Measurements from ENCODE around the gene SULT4A1. TPM values are rescaled to one million over a fixed set of nuclear protein-coding genes. Genes with fewer than 3 reads are reported as not detected.
A peak's percentile ranks its signal among the peaks of the same experiment; 100 is the strongest.

SULT4A1 gene
- total RNA-seq, 3 donors from 2014 or later = 0.98 to 2.9 TPM; not detected in 1

DNA sequence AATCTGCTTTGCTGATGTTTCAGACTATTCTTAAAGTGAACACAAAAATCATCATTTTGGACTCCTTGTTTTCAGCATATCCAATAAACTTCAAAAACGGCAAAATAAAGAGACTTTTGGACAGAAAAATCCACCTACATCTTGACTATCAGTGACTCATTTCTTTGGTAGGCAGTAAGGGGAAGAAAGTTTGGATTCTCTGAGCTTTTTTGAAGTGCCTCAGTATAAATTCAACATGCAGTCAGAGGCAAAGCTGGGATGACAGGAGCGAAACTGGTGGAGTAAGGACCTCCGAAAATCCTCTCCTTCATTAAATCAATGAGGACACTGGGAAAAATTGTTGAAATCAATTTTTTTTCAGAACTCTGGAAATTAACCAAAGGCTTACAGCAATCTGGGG, 79.9 kb downstream of the SULT4A1 start:
- Histone ChIP-seq H3K27ac (no peak overlapping the region), H3K9me3 (no peaks in the 10 kb centered on the region), H3K4me3 (no peak overlapping the region), H3K27me3 (no peaks in the 10 kb centered on the region), H3K4me1 (no peaks in the 10 kb centered on the region), H3K36me3 (no peaks in the 10 kb centered on the region)
- no peak for DNase-seq (ENCODE audit: low spot score in 2 of 2)
- intact Hi-C loops (cut with DNase I; ENCODE audit: low total_unique reads) = no loop called here
- TF ChIP-seq POLR2AphosphoS5 (IDR thresholded peaks at IDR 0.05) = no peak

DNA sequence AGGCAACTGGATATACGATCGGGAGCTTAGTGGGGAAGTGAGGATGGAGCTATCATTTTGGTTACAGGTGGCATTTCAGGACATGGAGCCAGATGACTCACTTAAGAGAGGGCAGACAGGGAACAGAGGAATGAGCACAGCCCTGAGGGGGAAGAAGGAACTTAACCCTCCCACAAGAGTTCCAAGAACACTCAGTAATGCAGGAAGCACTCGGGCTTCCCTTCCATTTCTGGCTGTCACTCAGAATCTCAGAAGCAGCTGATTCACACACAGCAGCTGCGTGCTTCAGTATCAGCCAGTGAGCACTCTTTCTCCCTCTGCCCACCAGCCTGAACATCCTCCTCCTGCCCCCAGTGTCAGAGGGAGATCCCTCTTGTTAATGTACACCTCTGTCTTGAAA, 85.0 kb downstream of the SULT4A1 start:
- peak in 1 of 2 donors; percentile 47 for DNase-seq (ENCODE audit: low spot score in 2 of 2)
- Histone ChIP-seq H3K27ac (no peak overlapping the region), H3K4me3 (no peak overlapping the region), H3K27me3 (no peaks in the 10 kb centered on the region), H3K9me3 (no peaks in the 10 kb centered on the region), H3K36me3 (no peaks in the 10 kb centered on the region), H3K4me1 (no peaks in the 10 kb centered on the region)
- TF ChIP-seq POLR2A (IDR thresholded peaks at IDR 0.05) (no peak), POLR2AphosphoS5 (IDR thresholded peaks at IDR 0.05) (no peak)
- TF ChIP-seq, protein P1, sequence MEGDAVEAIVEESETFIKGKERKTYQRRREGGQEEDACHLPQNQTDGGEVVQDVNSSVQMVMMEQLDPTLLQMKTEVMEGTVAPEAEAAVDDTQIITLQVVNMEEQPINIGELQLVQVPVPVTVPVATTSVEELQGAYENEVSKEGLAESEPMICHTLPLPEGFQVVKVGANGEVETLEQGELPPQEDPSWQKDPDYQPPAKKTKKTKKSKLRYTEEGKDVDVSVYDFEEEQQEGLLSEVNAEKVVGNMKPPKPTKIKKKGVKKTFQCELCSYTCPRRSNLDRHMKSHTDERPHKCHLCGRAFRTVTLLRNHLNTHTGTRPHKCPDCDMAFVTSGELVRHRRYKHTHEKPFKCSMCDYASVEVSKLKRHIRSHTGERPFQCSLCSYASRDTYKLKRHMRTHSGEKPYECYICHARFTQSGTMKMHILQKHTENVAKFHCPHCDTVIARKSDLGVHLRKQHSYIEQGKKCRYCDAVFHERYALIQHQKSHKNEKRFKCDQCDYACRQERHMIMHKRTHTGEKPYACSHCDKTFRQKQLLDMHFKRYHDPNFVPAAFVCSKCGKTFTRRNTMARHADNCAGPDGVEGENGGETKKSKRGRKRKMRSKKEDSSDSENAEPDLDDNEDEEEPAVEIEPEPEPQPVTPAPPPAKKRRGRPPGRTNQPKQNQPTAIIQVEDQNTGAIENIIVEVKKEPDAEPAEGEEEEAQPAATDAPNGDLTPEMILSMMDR (IDR thresholded peaks at IDR 0.05) = no peak
- intact Hi-C loops (cut with DNase I; ENCODE audit: low total_unique reads) = no loop called here

DNA sequence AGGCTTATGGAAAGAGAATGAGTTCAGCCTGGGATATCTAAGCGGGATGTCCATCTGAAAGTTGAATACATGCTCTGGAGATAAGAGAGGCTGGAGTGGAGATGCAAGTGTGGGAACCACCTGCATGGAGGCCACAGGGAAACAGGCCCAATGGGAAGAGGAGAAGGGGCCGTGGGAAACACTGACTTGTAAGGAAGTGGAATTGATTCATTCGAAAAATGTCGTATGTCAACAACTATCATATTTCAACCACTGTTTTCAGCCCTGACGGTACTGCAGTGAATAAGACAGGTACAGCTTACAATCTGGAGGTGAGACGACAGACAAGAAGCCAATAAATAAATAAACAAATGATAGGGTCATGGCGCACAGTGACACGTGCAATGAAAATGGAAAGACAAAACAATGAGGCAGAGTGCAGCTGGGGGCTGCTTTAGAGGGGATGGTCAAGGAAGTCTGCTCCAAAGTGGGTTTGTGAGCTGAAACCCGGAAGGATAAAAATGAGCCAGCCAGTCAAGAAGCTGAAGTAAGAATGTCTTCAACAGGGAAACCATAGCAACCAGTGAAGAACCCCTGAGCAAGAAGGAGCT, 86.1 kb downstream of the SULT4A1 start:
- Histone ChIP-seq H3K4me3 (no peak overlapping the region), H3K27ac (no peak overlapping the region), H3K4me1 (no peaks in the 10 kb centered on the region), H3K36me3 (no peaks in the 10 kb centered on the region), H3K27me3 (no peaks in the 10 kb centered on the region), H3K9me3 (no peaks in the 10 kb centered on the region)
- intact Hi-C loops (cut with DNase I; ENCODE audit: low total_unique reads) = no loop called here
- DNase-seq (ENCODE audit: low spot score in 2 of 2) = no peak
- TF ChIP-seq, protein P1 (IDR thresholded peaks at IDR 0.05) = no peak
- TF ChIP-seq POLR2A (IDR thresholded peaks at IDR 0.05) = no peak
- no peak for TF ChIP-seq POLR2AphosphoS5 (IDR thresholded peaks at IDR 0.05)

Other genes with a start within 250 kb of the SULT4A1 start
- gene EFCAB6, start 50.2 kb downstream of the SULT4A1 start, total RNA-seq = 1 to 10 TPM; 3.0 to 9.8 (median 5.9) TPM
- not detected for gene PNPLA5, start 29.5 kb upstream of the SULT4A1 start, total RNA-seq
- 1 to 10 TPM; 2.4 to 3.1 (median 2.9) TPM for gene PNPLA3, start 61.3 kb upstream of the SULT4A1 start, total RNA-seq
- 10 to 100 TPM; 36.1 to 40.6 (median 36.4) TPM for gene SAMM50, start 92.9 kb upstream of the SULT4A1 start, total RNA-seq
- gene PARVB, start 161.8 kb upstream of the SULT4A1 start, total RNA-seq = 10 to 100 TPM; 12.3 to 57.6 (median 21.6) TPM

All from breast epithelium (tissue), 4 donors.